Hepatocyte (in vitro differentiated cells): ENCODE results near the gene KCNQ5. TPM values are rescaled to one million over a fixed set of nuclear protein-coding genes. Genes with fewer than 3 reads are reported as not detected.

Source experiments
- DNase-seq: peaks from one replicate; pipeline ENCODE4 v3.0.0-alpha.2; 2016; ENCODE audit warnings: low spot score
- H2AFZ ChIP-seq: fragments of 200-600 bp; sonication (generic); 2 replicates; pipeline ENCODE4 v1.6.0; 2016; ENCODE audit warnings: antibody characterized with exemption, mild to moderate bottlenecking
- H3K27ac ChIP-seq: fragments of 200-600 bp; sonication (generic); 2 replicates; pipeline ENCODE4 v1.5.1; 2016; ENCODE audit warnings: mild to moderate bottlenecking
- H3K27me3 ChIP-seq: fragments of 200-600 bp; sonication (generic); 2 replicates; pipeline ENCODE4 v1.6.1; 2016
- H3K36me3 ChIP-seq: fragments of 200-600 bp; sonication (generic); replicated peaks from 2 replicates; pipeline ENCODE4 v1.5.1; 2016; ENCODE audit warnings: low read depth; ENCODE audit not compliant: insufficient read depth
- H3K4me1 ChIP-seq: fragments of 200-600 bp; sonication (generic); 2 replicates; pipeline ENCODE4 v1.5.1; 2016; ENCODE audit warnings: mild to moderate bottlenecking, moderate library complexity; ENCODE audit not compliant: insufficient read depth
- H3K4me2 ChIP-seq: fragments of 200-600 bp; sonication (generic); 2 replicates; pipeline ENCODE4 v1.6.0; 2016
- H3K4me3 ChIP-seq: fragments of 200-600 bp; sonication (generic); 2 replicates; pipeline ENCODE4 v1.5.1; 2016; ENCODE audit warnings: mild to moderate bottlenecking
- H3K79me2 ChIP-seq: fragments of 200-600 bp; sonication (generic); 2 replicates; pipeline ENCODE4 v1.6.0; 2017; ENCODE audit warnings: mild to moderate bottlenecking
- H3K9me2 ChIP-seq: fragments of 200-600 bp; sonication (generic); replicated peaks from 2 replicates; pipeline ENCODE4 v1.6.0; 2017; ENCODE audit warnings: mild to moderate bottlenecking; ENCODE audit not compliant: insufficient read depth
- H3K9me3 ChIP-seq: fragments of 200-600 bp; sonication (generic); 2 replicates; pipeline ENCODE4 v1.5.1; 2016; ENCODE audit warnings: low read depth, mild to moderate bottlenecking
- H4K20me1 ChIP-seq: fragments of 200-600 bp; sonication (generic); 2 replicates; pipeline ENCODE4 v1.6.0; 2016; ENCODE audit warnings: mild to moderate bottlenecking; ENCODE audit not compliant: insufficient read depth, poor library complexity, severe bottlenecking
- EZH2 ChIP-seq: fragments of 200-600 bp; sonication (generic); IDR thresholded peaks from 2 replicates; pipeline ENCODE4 v1.6.1; 2016; ENCODE audit warnings: antibody characterized with exemption, mild to moderate bottlenecking, borderline replicate concordance
- EZH2phosphoT487 ChIP-seq: fragments of 200-600 bp; sonication (generic); IDR thresholded peaks from one replicate; pipeline ENCODE4 v1.6.1; 2018; ENCODE audit warnings: antibody characterized with exemption, mild to moderate bottlenecking, low read depth, moderate library complexity; ENCODE audit not compliant: unreplicated experiment, severe bottlenecking
- WGBS: methylation state at CpG from one replicate; pipeline ENCODE4 v1.1.6; 2016; ENCODE audit warnings: low lambda C conversion rate; ENCODE audit errors: missing lambda C conversion rate; 5-methylcytosine and 5-hydroxymethylcytosine counted together
- polyA plus RNA-seq: library from polyadenylated mRNA; unstranded; fragments of >200 nt; fragmentation: Nextera tagmentation; extraction: Ambion mirVana; gene quantifications from 2 replicates; pipeline ENCODE4 v1.2.1, GENCODE V29; 2016
- total RNA-seq: library from RNA; depleted of rRNA; stranded (reverse); fragments of >200 nt; gene quantifications from 2 replicates; pipeline ENCODE4 v1.2.3, GENCODE V29; 2014
- TF ChIP-seq, protein P1 (sequence below): fragments of 200-600 bp; sonication (generic); IDR thresholded peaks from 2 replicates; pipeline ENCODE4 v1.5.1; 2016; ENCODE audit warnings: antibody characterized with exemption, mild to moderate bottlenecking; ENCODE audit not compliant: poor library complexity

The KCNQ5 gene
- total and polyA plus RNA-seq, 2 experiments from 2014 or later = 1.6 to 2.0 TPM

DNA sequence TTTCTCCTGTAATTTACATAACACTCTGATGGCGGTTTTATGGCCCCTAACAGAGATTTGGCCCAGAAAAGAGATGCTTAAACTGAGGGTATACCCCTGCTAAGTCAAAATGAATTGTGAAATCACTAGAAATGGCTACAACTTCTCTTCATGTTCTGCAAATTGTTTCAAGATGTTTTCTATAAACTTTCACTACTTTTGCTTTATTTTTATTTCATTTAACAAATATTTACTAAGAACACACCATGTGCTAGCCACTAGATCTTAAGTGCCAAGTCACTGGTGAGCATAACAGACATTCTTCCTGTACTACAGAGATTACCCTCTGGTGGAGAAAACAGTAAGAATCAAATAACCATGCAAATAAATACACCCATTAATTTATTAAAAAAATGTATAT lies 87.6 kb downstream of the KCNQ5 start:
- Histone ChIP-seq H4K20me1 (no peaks in the 10 kb centered on the region), H3K9me3 (no peaks in the 10 kb centered on the region), H3K4me1 (no peaks in the 10 kb centered on the region), H3K27ac (no peak overlapping the region), H3K27me3 (no peaks in the 10 kb centered on the region), H3K79me2 (no peaks in the 10 kb centered on the region), H2AFZ (no peak overlapping the region), H3K36me3 (no peaks in the 10 kb centered on the region), H3K4me3 (no peak overlapping the region), H3K9me2 (no peaks in the 10 kb centered on the region), H3K4me2 (no peak overlapping the region)
- DNase-seq = no peak
- 68% methylated on average over 1 of the region's 1 CpG for WGBS
- TF ChIP-seq EZH2 = no peak

DNA sequence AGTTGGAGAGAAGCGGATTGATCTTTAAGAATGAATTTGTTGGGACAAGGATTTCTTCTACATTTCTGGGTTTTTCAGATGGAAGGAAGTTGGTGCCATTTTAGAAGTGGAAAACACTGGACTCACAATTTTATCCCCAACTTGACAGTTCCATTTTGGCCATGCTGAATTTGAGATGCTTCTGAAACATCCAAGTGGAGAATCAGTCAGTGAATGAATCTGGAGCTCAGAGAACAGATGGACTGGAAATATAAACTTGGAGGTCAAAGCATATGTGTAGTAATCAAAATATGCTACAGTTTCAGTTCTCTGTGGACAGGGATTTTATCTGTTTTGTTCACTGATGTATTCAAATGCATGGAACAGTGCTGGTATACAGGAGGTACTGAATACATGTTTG lies 89.9 kb downstream of the KCNQ5 start:
- no peak overlapping the region for H3K4me2 ChIP-seq
- no peaks in the 10 kb centered on the region for H4K20me1 ChIP-seq
- H3K9me3 ChIP-seq = no peaks in the 10 kb centered on the region
- no peak overlapping the region for H3K27ac ChIP-seq
- WGBS = 96% methylated on average over 1 of the region's 1 CpG
- DNase-seq = no peak
- no peaks in the 10 kb centered on the region for H3K27me3 ChIP-seq
- no peaks in the 10 kb centered on the region for H3K36me3 ChIP-seq
- TF ChIP-seq, protein P1, sequence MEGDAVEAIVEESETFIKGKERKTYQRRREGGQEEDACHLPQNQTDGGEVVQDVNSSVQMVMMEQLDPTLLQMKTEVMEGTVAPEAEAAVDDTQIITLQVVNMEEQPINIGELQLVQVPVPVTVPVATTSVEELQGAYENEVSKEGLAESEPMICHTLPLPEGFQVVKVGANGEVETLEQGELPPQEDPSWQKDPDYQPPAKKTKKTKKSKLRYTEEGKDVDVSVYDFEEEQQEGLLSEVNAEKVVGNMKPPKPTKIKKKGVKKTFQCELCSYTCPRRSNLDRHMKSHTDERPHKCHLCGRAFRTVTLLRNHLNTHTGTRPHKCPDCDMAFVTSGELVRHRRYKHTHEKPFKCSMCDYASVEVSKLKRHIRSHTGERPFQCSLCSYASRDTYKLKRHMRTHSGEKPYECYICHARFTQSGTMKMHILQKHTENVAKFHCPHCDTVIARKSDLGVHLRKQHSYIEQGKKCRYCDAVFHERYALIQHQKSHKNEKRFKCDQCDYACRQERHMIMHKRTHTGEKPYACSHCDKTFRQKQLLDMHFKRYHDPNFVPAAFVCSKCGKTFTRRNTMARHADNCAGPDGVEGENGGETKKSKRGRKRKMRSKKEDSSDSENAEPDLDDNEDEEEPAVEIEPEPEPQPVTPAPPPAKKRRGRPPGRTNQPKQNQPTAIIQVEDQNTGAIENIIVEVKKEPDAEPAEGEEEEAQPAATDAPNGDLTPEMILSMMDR = no peak
- TF ChIP-seq EZH2phosphoT487 (no peak), EZH2 (no peak)
- H3K4me1 ChIP-seq = no peaks in the 10 kb centered on the region
- no peaks in the 10 kb centered on the region for H3K79me2 ChIP-seq
- H3K4me3 ChIP-seq = no peak overlapping the region
- H2AFZ ChIP-seq = no peak overlapping the region
- H3K9me2 ChIP-seq = no peaks in the 10 kb centered on the region

DNA sequence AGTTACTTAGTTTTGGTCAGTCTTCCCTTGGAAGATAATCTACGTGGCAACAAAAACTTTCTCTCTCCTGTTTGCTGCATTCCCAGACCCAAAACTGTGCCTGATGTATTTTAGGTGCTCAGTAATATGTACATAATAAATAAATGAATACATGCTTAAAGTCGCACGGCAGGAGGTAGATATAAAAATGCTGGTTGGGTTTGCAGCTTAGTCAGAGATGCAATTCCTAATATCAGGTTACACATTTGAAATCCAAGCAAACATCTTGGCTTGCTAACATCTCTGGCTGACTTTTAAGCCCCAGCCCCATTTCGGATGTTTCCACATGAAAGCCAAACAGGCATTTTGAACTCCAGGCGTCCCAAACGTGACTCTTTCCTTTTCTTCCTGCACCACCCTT lies 91.0 kb downstream of the KCNQ5 start:
- WGBS = 78% methylated on average over 6 of the region's 6 CpGs
- DNase-seq = no peak

DNA sequence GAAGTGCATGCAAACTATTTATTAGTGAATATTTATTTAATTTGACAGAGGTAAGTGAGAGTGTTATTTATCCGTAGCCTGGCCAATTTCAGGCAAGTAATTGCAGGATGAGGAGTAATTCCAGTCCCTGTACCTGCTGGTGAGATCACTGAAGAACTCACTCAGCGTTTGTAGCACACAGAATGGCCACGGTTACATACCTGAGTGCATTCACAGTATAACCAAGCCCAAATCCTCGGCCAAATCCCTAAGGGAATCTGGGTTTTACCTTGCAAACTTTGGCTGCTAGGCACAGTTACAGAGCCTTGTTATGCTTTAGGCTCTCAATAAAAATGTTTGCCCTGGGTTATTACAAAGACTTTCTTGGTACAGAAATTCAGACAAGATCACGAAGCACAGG lies 93.3 kb downstream of the KCNQ5 start:
- H3K27ac ChIP-seq = no peak overlapping the region
- no peaks in the 10 kb centered on the region for H3K4me1 ChIP-seq
- no peaks in the 10 kb centered on the region for H3K9me2 ChIP-seq
- no peak overlapping the region for H3K4me3 ChIP-seq
- no peaks in the 10 kb centered on the region for H3K79me2 ChIP-seq
- TF ChIP-seq EZH2 (no peak), EZH2phosphoT487 (no peak)
- TF ChIP-seq, protein P1 = no peak
- H3K36me3 ChIP-seq = no peaks in the 10 kb centered on the region
- no peaks in the 10 kb centered on the region for H4K20me1 ChIP-seq
- no peak overlapping the region for H3K4me2 ChIP-seq
- H3K9me3 ChIP-seq = no peaks in the 10 kb centered on the region
- H2AFZ ChIP-seq = no peak overlapping the region
- no peaks in the 10 kb centered on the region for H3K27me3 ChIP-seq
- WGBS = 69% methylated on average over 5 of the region's 5 CpGs
- no peak for DNase-seq

More for the DNA sequence above, 91.0 kb downstream of the KCNQ5 start:
- TF ChIP-seq, protein P1 = no peak
- TF ChIP-seq EZH2 (no peak), EZH2phosphoT487 (no peak)
- H4K20me1 ChIP-seq = no peaks in the 10 kb centered on the region
- H3K4me1 ChIP-seq = no peaks in the 10 kb centered on the region
- H3K27me3 ChIP-seq = no peaks in the 10 kb centered on the region
- H3K9me3 ChIP-seq = no peaks in the 10 kb centered on the region
- H3K36me3 ChIP-seq = no peaks in the 10 kb centered on the region
- no peak overlapping the region for H3K4me2 ChIP-seq
- no peak overlapping the region for H3K27ac ChIP-seq
- H3K9me2 ChIP-seq = no peaks in the 10 kb centered on the region
- no peaks in the 10 kb centered on the region for H3K79me2 ChIP-seq
- H2AFZ ChIP-seq = no peak overlapping the region
- no peak overlapping the region for H3K4me3 ChIP-seq
